ENCODE data around the gene ZNF518A.
"Not testable (repeated sequence)": the region's sequence is repeated elsewhere in the genome, so short reads cannot be mapped to it uniquely, and the experiment has no call there.

- TF ChIP-seq, protein P1, sequence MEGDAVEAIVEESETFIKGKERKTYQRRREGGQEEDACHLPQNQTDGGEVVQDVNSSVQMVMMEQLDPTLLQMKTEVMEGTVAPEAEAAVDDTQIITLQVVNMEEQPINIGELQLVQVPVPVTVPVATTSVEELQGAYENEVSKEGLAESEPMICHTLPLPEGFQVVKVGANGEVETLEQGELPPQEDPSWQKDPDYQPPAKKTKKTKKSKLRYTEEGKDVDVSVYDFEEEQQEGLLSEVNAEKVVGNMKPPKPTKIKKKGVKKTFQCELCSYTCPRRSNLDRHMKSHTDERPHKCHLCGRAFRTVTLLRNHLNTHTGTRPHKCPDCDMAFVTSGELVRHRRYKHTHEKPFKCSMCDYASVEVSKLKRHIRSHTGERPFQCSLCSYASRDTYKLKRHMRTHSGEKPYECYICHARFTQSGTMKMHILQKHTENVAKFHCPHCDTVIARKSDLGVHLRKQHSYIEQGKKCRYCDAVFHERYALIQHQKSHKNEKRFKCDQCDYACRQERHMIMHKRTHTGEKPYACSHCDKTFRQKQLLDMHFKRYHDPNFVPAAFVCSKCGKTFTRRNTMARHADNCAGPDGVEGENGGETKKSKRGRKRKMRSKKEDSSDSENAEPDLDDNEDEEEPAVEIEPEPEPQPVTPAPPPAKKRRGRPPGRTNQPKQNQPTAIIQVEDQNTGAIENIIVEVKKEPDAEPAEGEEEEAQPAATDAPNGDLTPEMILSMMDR (IDR thresholded peaks at IDR 0.05; ENCODE audit: low read length): not testable (repeated sequence)
- not testable (repeated sequence) for TF ChIP-seq EZH2phosphoT487 (IDR thresholded peaks at IDR 0.05; ENCODE audit: low read length)
These were observed 59.4 kb downstream of the ZNF518A start for GRCh38 chr10:96189505-96189904.

Measured in MM.1S (cell line).